ENCODE measurements around the gene CCDC110. TPM values are rescaled to one million over a fixed set of nuclear protein-coding genes. Genes with fewer than 3 reads are reported as not detected.

Gene CCDC110
- total and polyA plus RNA-seq, 2 of the 13 experiments (the other 11 are each of a cell fraction or from before 2014, with no cell fraction given) = not detected

GRCh38 chr4:185425647-185426352 is 45.7 kb downstream of the CCDC110 start, which contains the start of gene UFSP2 (continued):
- TF ChIP-seq ZUFSP (CRISPR knock-in tag; IDR thresholded peaks at IDR 0.05; ENCODE audit: borderline replicate concordance) = no peak
- TF ChIP-seq CCDC6 (CRISPR knock-in tag; IDR thresholded peaks at IDR 0.05) = peak; percentile 52; the same call in 1 of the 2 replicates
- TF ChIP-seq ISL2 (CRISPR knock-in tag; IDR thresholded peaks at IDR 0.05) = peak; percentile 81
- TF ChIP-seq MYC (CRISPR knock-in tag; IDR thresholded peaks at IDR 0.05; ENCODE audit: borderline replicate concordance) = peak; percentile 74; the same call in 1 of the 2 replicates
- 0 out of 2 replicates have a peak, but pooled peaks have one; percentile 25 for TF ChIP-seq ZNF180 (CRISPR knock-in tag; IDR thresholded peaks at IDR 0.05; ENCODE audit: borderline replicate concordance, low read depth)
- TF ChIP-seq ZBTB38 (CRISPR knock-in tag; IDR thresholded peaks at IDR 0.05) = peak; percentile 46; the same call in 1 of the 2 replicates
- TF ChIP-seq HDAC2 (CRISPR knock-in tag; IDR thresholded peaks at IDR 0.05) = peak; percentile 57
- TF ChIP-seq ZNF607 (CRISPR knock-in tag; IDR thresholded peaks at IDR 0.05; ENCODE audit: borderline replicate concordance) = peak; percentile 86; the same call in 1 of the 2 replicates
- peak; percentile 80; the same call in 1 of the 2 replicates for TF ChIP-seq MXD1 (CRISPR knock-in tag; IDR thresholded peaks at IDR 0.05)
- TF ChIP-seq ELF4 (CRISPR knock-in tag; IDR thresholded peaks at IDR 0.05; ENCODE audit: borderline replicate concordance) = no peak
- peak; percentile 75 to 87; a peak in 3 of 4 replicates for TF ChIP-seq HMGXB4 (CRISPR knock-in tag; IDR thresholded peaks at IDR 0.05; ENCODE audit: borderline replicate concordance in 1 of 2, low read depth in 1 of 2)
- no peak for TF ChIP-seq HNF4G (IDR thresholded peaks at IDR 0.05; ENCODE audit: borderline replicate concordance, low read depth, low read length)
- no peak for TF ChIP-seq HNF4G (CRISPR knock-in tag; IDR thresholded peaks at IDR 0.05; ENCODE audit: borderline replicate concordance, low read depth)
- TF ChIP-seq HNRNPL (IDR thresholded peaks at IDR 0.05; ENCODE audit: low read depth, low read length) = no peak
- TF ChIP-seq PAX8 (CRISPR knock-in tag; IDR thresholded peaks at IDR 0.05; ENCODE audit: borderline replicate concordance) = no peak
- peak; percentile 98 for TF ChIP-seq ATF7 (IDR thresholded peaks at IDR 0.05)
- TF ChIP-seq ATF7 (CRISPR knock-in tag; IDR thresholded peaks at IDR 0.05) = peak; percentile 94
- TF ChIP-seq ZNF746 (CRISPR knock-in tag; IDR thresholded peaks at IDR 0.05) = no peak
- TF ChIP-seq ZNF362 (CRISPR knock-in tag; IDR thresholded peaks at IDR 0.05; ENCODE audit: borderline replicate concordance) = no peak; the same call in 1 of the 2 replicates
- peak; percentile 87 for TF ChIP-seq HCFC1 (IDR thresholded peaks at IDR 0.05; ENCODE audit: low read depth, low read length)
- TF ChIP-seq ZNF790 (CRISPR knock-in tag; IDR thresholded peaks at IDR 0.05; ENCODE audit: borderline replicate concordance) = no peak
- TF ChIP-seq HDAC6 (IDR thresholded peaks at IDR 0.05; ENCODE audit: low read depth, low read length) = no peak
